Measurements from ENCODE around the gene BEST2.
A peak's percentile ranks its signal among the peaks of the same experiment; 100 is the strongest.
"Not testable (repeated sequence)": the region's sequence is repeated elsewhere in the genome, so short reads cannot be mapped to it uniquely, and the experiment has no call there.

Gene BEST2

DNA sequence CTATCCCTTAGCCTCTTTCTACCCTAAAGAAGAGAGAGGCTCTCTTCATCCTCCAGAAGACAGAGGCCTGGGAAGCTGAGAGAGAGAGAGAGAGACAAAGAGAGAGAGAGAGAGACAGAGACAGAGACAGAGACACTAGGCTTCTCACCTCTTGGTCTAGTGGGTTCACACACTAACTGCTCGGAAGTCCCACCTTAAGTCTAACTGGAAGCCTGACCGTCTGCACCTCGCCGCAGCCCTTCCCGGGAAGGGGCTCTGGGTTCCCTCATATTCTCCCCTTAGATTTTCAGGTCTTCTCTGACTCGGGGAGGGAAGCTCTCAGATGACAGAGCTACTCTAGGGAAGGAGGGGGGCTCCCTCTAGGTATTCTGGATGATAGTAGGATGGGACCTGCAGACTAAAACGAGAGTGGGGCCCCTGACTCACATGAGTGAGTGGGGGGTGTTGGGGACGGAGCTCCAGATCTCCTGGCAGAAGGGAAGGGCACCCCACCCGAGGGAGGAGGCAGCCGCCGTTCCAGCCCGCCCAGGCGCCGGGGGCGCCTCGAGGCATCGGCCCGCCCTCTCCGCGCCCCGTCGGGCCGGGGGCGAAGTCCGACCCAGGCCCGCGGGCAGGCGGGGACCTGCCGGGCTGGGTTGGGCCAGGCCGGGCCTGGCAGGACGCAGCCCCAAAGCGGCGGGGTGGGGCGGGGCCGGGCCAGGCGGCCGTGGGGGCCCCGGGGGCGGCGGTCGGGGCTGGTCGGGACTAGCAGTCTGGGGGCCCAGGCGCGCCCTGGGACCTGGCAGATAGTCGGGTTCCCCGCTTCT is 37.7 kb downstream of the BEST2 start:
- DNase-seq, result no peak

DNA sequence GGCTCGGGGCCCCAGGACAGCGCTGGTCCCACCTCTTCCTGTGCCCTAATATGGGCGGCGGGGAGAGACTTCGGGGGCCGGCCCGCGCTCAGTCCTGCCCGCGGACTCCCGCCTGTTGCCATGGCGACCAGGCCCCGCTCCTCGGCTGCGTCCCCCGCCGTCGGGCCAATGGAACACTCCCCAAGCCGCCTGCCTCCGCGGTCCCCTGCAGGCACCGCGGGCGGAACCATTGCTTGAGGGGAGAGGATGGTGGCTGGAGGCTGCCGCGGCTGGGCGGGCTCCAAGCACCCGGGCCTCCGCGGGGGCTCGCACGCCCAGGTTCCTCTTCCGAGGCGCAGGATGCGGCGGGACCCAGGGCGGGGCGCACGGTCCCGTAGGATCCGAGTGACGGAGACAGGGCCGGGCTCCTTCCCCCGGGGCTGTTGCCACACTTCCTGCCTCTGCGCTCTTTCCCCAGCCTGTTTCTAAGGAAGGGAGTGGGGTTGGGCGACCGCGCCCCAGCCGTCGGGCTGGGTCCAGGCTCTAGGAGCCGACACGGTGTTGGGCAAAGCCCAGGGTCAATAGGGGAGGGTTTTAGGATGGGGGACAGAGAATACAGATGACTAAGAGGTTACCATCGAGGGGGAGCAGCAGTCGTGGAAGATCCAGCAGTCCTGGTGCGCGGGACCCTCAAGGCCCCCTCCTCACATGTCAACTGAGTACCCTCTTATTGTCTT is 38.5 kb downstream of the BEST2 start:
- DNase-seq, result peak; percentile 90

DNA sequence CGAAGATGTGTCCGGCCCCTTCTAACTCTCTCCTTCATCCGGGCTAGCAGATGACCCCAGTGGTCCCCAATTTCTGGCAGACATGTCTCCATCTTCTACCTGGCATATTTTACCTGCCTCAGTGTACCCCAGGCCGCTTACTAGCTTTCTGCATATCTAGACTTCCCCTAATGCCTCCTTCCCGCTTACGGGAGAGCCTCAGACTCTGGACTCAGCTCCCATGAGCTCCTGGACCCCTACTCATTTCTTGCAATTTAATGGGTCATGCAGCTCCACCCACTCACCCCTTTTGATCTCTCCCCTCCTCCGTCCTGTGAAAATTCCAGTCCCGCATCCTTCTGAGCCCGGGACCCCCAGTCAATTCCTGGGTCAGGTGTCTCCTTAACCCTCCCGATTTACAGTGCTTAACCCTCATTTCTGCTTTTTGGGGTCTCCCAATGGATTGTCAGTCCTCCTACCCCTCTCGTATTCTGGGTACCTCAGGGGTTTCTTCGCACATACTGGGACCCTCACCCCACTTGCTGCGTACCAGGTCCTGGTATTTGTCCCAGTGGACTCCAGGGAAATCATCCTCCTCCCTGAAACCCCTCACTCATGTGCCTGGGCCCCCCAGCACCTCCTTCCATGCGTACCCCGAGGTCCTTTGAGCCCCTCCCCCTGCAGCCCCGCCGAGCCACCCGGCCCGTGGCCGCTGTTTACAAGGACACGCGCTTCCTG is 39.2 kb downstream of the BEST2 start:
- no peak for DNase-seq

DNA sequence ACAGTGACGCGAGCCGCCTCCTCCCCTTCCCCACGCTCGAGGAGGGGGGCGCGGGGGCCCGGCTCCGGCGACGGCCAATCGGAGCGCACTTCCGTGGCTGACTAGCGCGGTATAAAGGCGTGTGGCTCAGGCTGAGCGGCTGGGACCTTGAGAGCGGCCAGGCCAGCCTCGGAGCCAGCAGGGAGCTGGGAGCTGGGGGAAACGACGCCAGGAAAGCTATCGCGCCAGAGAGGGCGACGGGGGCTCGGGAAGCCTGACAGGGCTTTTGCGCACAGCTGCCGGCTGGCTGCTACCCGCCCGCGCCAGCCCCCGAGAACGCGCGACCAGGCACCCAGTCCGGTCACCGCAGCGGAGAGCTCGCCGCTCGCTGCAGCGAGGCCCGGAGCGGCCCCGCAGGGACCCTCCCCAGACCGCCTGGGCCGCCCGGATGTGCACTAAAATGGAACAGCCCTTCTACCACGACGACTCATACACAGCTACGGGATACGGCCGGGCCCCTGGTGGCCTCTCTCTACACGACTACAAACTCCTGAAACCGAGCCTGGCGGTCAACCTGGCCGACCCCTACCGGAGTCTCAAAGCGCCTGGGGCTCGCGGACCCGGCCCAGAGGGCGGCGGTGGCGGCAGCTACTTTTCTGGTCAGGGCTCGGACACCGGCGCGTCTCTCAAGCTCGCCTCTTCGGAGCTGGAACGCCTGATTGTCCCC is 39.9 kb downstream of the BEST2 start, which contains the start of gene JUNB:
JUNB (plus strand) TSS at position 142 of the 706 bp plus-strand sequence; CDS start at position 428, 286 bp downstream.
- DNase-seq, result peak; percentile 91

DNA sequence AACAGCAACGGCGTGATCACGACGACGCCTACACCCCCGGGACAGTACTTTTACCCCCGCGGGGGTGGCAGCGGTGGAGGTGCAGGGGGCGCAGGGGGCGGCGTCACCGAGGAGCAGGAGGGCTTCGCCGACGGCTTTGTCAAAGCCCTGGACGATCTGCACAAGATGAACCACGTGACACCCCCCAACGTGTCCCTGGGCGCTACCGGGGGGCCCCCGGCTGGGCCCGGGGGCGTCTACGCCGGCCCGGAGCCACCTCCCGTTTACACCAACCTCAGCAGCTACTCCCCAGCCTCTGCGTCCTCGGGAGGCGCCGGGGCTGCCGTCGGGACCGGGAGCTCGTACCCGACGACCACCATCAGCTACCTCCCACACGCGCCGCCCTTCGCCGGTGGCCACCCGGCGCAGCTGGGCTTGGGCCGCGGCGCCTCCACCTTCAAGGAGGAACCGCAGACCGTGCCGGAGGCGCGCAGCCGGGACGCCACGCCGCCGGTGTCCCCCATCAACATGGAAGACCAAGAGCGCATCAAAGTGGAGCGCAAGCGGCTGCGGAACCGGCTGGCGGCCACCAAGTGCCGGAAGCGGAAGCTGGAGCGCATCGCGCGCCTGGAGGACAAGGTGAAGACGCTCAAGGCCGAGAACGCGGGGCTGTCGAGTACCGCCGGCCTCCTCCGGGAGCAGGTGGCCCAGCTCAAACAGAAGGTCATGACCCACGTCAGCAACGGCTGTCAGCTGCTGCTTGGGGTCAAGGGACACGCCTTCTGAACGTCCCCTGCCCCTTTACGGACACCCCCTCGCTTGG is 40.7 kb downstream of the BEST2 start:
- peak; percentile 58 for DNase-seq

DNA sequence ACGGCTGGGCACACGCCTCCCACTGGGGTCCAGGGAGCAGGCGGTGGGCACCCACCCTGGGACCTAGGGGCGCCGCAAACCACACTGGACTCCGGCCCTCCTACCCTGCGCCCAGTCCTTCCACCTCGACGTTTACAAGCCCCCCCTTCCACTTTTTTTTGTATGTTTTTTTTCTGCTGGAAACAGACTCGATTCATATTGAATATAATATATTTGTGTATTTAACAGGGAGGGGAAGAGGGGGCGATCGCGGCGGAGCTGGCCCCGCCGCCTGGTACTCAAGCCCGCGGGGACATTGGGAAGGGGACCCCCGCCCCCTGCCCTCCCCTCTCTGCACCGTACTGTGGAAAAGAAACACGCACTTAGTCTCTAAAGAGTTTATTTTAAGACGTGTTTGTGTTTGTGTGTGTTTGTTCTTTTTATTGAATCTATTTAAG is 41.3 kb downstream of the BEST2 start:
- no peak for DNase-seq

DNA sequence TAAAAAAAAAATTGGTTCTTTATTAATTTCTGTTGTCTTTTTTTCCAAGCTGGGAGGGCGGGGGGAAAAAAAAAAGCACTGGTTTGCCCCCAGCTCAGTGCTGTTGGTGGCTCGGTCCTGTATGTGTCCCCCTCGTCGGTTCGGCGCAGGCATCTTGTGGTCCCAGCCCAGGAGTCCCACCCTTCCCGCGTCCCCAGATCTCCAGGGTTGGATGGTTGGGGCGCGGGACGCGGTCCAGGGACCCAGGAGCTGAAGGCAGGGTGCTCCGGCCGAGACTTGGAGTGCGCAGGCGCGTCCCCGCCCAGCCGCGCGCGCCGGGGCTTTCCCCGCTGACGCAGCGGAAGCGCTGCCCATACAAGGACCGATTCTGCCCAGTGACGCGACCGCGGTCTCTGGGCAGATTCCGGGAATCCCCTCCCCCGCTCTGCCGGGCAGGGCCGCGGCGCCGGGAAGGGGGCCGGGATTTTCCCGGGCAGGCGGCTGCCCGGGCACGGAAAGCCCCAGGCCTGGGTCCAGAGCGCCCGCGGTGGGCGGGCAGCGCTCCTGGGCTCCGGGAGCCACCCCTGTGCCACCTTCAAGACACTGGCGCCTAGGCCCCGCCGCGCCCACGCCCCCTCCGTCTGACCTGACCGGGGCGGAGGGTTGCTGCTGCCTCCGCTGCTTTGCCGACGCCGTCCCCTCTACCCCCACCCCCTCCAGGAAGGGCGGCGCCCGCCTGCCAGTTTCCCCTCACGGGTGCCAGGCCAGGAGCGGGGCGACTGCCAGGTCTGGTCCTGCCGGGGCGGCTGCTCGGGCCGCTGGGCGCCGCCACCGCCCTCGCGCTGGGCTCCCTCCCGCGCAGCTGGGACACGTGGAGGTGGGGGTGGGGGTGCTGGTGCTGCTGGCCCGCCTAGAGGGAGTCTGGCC is 42.0 kb downstream of the BEST2 start:
- peak; percentile 87 for DNase-seq

DNA sequence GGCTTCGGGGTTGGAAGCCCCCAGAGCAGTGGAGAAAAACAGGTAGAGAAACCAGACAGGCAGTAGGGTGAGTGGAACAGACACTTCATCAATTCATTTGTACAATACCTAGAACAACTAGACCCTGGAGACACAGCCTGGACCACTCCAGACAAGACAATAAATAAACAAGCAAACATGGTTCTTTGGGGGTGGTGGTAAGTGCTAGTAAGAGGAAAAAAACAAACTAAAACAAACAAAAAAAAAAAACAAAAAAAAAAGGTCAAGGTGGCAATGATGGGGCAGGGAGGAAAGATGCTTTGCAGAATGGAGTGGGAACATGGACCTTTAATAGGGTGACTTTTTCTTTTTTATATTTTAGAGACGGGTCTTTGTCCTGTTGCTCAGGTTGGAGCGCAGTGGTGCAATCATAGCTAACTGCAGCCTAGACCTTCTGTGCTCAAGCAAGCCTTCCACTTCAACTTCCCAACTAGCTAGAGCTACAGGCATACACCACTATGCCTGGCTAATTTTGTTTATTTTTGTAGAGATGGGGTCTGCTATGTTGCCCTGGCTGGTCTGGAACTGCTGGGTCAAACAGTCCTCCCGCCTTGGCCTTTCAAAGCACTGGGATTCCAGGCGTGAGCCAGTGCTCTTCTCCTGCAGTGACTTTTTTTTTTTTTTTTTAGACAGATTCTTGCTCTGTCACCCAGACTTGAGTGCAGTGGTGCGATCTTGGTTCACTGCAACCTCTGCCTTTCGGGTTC is 42.8 kb downstream of the BEST2 start:
- DNase-seq, result no peak

DNA sequence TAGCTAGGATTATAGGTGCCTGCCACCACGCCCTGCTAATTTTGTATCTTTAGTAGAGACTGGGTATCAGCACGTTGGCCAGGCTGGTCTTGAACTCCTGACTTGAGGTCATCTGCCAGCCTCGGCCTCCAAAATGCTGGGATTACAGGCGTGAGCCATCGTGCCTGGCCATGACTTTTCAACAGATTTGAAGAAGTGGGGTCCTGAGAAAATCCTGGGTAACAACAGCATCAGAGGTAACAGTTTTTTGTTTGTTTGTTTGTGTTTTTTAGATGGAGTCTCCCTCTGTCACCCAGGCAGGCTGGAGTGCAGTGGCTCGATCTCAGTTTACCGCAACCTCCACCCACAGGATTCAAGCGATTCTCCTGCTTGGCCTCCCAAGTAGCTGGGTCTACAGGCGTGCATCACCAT is 43.4 kb downstream of the BEST2 start:
- DNase-seq, result no peak

DNA sequence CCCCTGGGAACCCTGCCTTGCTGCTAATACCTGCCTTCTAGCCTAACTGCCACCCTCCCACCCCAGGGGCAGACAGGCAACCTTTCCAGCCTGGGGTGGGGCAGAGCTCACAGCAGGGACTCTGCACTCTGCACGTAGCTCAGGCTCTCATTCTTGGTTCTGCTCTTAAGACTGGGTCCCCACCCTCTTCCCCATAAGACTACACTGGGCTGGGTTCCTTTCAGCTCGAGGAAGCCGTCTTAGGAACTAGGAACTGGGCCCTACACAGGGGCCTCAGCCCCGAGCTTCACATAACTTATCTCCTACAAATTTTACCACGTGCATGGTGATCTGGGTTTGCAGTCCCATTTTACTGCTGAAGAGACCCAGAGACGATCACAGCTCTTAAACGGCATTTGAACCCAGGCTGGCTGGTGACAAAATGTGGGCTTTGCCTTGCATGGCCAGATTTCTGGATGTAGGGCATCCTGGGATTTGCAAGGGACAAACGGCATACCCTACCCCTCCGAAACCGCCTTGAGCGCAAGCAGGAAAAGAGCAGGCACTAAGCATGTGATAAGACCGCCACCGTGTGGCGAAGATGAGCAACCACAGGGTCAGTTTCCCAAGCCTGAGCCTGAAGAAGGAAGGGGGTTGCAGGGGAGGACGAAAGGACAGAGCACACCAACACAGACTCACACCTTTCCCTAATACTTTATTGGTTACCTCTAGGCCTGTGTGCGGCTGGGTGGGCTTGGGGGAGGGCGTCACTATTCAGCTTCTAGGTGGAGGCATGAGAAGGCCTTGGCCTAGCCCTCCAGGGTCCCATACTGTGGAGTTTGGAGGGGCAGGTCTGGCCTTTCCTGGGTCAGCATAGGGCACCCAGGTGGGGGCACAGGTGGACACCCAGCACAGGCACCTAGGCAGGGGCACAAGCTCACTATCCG is 44.8 kb downstream of the BEST2 start:
- DNase-seq, result peak; percentile 68

DNA sequence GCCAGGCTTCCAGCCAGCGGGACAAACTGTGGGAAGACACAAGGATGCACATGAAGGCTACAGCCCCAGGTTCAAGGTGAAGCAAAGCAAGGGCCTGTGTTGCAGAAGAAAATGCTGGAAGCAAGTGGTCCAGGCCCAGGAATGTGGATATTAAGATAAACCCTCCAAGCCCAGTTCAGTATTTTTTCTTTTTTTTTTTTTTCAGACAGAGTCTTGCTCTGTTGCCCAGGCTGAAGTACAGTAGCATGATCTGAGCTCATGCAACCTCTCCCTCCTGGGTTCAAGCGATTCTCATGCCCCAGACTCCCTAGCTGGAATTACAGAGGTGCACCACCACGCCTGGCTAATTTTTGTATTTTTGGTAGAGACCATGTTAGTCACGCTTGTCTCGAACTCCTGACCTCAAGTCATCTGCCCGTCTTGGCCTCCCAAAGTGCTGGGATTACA is 45.6 kb downstream of the BEST2 start:
- no peak for DNase-seq

DNA sequence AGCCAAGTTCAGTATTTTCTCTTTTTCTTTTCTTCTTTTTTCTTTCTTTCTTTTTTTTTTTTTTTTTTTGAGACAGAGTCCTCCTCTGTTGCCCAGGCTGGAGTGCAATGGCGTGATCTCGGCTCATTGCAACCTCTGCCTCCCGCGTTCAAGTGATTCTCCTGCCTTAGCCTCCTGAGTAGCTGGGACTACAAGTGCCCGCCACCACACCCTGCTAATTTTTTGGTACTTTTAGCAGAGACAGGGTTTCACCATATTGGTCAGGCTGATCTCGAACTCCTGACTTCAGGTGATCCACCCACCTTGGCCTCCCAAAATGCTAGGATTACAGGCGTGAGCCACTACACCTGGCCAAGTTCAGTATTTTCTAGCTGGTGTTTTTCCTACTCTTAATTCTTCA is 46.0 kb downstream of the BEST2 start:
- DNase-seq, result not testable (repeated sequence)

DNA sequence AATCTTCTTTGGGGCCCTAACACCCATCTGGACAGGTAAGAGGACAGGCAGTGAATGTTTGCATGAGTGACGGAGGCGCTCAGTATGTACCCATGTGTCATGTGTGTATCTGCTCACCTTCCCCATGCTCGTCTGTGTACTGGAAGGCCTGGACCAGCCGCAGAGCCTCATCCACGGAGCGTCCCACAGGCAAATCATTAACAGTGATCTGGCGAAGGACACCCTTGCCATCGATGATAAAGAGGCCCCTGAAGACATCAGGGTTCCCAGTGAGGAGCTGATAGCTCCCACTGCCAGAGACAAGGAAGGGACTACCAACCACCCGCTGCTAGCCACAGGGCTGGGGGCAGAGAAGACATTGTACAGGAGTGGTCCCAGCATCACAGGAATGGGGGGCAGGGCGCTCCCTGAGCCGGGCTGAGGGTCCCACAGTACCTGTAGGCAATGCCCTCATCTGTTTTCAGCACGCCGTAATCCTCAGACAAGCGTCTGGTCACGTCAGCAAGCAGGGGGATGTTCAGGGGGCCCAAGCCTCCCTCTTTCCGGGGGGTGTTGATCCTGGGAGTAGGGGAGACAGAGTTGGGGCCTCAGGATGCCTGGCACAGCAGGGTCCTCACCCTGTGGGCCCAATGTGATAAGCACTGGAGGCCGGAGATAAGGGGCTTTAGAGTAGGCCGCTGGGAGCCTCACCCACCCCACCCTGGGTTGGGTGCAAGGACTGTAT is 48.3 kb downstream of the BEST2 start:
- DNase-seq, result no peak

DNA sequence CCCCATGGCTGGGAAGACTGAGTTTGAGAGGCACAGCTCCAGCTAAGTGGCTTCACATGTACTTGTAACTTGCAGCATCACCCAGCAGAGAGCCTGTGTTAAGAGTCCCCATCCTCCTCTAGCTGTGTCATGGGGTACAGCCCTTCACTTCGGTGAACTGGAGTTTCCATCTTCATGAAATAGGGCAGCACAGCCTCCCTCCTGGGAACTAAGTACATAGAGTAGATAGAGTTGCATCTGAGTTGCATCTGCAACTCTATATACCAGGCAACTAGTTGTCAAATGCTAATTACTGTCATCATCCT is 48.8 kb downstream of the BEST2 start:
- DNase-seq, result no peak

DNA sequence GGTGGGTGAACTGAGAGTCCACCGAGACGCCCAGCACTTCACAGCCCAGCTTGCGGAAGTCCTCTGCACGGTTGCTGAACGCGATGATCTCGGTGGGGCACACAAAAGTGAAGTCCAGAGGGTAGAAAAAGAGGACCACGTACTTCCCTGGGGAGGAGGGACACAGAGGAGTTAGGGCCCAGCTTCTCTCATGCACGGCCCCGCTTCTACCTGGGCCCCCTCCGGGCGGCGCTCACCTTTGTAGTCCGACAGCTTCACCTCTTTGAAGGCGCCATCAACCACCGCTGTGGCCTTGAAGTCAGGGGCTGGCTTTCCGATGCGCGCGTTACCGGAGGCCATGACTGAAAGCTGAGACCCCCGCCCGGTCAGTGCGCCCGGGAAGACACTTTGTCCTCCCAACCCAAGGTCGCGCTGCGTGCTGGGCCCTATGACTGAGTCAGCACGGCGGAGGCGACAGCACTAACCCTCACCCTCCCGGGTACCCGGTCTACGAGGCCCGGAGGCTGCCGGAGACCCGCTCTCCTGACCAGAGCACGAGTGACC is 49.4 kb downstream of the BEST2 start:
- no peak for DNase-seq

DNA sequence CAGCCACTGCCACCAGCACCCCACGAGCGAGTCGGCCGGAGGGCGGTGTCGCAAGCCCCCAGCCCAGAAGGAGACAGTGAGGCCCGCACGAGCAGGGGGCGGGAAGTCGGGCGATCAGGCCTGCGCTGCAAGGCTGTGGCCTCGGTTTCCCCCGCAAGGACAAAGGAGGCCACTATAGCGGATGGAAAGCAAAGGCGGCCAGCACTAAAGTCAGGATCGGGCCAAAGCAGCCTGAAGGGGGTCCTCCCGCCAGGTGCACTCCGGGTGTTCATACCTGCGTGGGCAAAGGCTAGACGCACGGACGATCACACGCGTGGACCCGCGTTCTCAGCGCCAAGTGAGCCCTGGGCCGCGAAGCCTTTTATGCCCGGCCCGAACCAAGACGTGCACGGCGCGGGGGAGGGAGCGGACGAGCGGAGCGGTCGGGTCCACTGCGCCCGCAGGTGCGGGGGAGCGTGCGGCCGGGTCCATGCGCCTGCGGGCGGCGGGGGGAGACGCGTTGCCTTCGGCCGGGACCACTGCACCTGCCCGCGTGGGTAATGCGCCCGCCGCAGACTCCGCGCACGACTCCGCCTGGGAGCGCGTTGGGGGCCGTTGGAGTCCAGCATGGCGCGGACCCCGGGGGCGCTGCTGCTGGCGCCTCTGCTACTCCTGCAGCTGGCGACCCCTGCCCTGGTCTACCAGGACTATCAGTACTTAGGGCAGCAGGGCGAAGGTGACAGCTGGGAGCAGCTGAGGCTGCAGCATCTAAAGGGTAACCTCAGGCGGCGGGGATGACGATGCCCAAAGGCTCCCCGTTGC is 50.1 kb downstream of the BEST2 start, which contains the start of the genes PRDX2 and THSD8:
PRDX2 (minus strand) TSS at position 335 of the 801 bp plus-strand sequence. CDS start 539 bp downstream, outside the sequence.
THSD8 (plus strand) TSS at position 604 of the 801 bp plus-strand sequence; CDS start at position 607, 3 bp downstream.
- peak; percentile 82 for DNase-seq
